ENCODE data around the gene DPAGT1.

DPAGT1 gene

DNA sequence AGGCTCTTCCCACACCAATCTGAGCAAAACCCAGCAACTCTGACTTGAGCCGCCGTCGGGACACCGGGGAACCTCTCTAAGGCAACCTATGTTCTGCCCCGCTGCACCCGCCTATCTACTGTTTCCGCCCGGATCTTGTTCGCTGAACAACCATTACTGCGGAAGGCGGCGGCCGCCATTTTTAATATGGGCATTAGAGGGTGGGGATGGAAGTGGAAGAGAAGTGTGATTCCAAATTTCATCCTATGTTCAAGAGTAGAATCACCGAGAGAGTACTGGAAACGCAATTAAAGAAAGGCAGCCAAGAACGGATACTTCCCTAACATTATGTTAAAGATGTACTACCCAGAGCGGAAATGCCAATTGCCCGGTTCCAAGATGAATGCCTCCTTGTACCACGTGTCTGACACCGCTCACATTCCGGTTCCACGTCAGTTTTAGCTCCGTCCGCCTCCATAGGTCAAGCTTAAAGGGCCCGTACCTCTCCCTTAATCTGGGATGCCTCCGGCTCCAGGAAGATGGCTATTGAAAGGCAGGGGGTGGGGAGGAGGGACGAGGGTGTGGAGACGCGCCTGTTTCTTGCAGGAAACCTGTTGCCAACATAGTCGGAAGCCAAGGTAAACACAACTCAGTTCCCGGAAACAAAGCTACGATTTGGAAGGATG is at the start of gene DPAGT1:
DPAGT1 (minus strand) TSS at position 95 of the 665 bp plus-strand sequence. CDS start 198 bp downstream, outside the sequence.
- peak; percentile 97 for DNase-seq (ENCODE audit: low read depth, low spot score)
- H3K4me1 ChIP-seq (ENCODE audit: insufficient read depth, insufficient read length), result peaks cover 10% of the 10 kb centered on the region
- TF ChIP-seq ZNF274 (IDR thresholded peaks at IDR 0.05; ENCODE audit: low read depth, low read length) (no peak), YY1 (IDR thresholded peaks at IDR 0.05; ENCODE audit: insufficient read depth, insufficient read length) (peak; percentile 99)
- no peaks in the 10 kb centered on the region for H3K27me3 ChIP-seq (ENCODE audit: insufficient read depth, insufficient read length)
- H3K9me3 ChIP-seq (ENCODE audit: insufficient read depth, low read length), result no peaks in the 10 kb centered on the region
- peak within 1 kb of the TSS; percentile 78 for H3K4me3 ChIP-seq (ENCODE audit: insufficient read length, low read depth)
- peak within 1 kb of the TSS; percentile 92 for H3K9ac ChIP-seq (ENCODE audit: insufficient read length, low read depth)
- H3K36me3 ChIP-seq (ENCODE audit: insufficient read depth, insufficient read length, low read length), result peaks cover 23% of the 10 kb centered on the region

DNA sequence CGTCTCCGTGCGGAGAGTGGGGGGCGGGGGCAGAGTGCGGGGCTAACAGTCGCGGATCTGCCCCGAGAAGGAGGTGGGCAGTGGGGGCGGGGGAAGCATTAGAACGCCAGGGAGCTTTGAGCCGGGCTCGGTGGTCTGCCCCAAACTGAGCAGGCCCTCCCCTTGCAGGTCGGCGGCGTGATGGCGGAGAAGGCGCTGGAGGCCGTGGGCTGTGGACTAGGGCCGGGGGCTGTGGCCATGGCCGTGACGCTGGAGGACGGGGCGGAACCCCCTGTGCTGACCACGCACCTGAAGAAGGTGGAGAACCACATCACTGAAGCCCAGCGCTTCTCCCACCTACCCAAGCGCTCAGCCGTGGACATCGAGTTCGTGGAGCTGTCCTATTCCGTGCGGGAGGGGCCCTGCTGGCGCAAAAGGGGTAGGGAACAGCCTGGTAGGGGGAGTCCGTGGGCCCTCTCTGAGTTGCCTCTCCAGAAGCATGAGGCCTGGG is 48.2 kb upstream of the DPAGT1 start:
- DNase-seq (ENCODE audit: low read depth, low spot score), result no peak
- peak overlapping the region; percentile 58 for H3K4me3 ChIP-seq (ENCODE audit: insufficient read length, low read depth)
- TF ChIP-seq ZNF274 (IDR thresholded peaks at IDR 0.05; ENCODE audit: low read depth, low read length) (no peak), YY1 (IDR thresholded peaks at IDR 0.05; ENCODE audit: insufficient read depth, insufficient read length) (no peak), SUZ12 (IDR thresholded peaks at IDR 0.05; ENCODE audit: extremely low read depth, insufficient read depth, insufficient read length) (no peak)

DNA sequence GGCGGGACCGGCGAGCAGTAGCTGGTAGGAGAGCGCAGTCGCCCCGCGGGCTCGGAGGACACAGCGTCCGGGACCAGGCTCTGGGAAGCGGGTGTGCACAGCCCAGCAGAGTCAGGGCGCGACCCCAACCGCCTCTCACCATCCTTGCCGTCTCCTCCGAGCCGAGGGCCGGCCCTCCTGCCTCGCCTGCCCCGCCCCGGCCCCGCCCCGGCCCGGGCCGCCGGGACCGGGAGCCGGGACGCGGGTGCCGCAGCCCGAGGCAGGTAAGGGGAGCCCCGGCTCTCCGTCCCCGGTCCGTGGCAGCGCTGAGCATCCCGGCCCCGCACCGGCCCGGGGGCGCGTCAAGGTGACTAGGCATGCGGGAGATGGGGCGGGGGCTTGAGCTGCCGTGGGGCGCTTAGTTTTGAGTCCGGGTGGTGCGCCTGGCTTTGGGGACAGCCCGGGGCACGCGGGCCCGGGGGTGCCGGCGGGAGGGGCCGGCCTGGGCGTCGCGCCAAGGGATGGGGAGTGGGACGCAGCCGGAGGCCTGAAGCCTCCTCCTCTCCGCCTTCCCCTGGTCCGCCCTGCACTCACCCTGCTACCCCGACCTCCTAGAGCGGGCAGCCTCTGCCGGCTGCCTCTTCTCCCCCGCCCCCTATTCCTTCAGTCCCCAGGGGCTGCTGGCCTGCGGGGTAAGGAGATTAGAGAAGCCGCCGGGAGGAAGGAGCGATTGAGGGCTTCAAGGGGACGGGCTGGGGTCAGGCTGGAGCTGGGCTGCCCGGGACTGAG is 47.5 kb upstream of the DPAGT1 start, which contains the start of gene ABCG4:
ABCG4 (plus strand) TSS at position 35 of the 768 bp plus-strand sequence. CDS start 914 bp downstream, outside the sequence.
- TF ChIP-seq ZNF274 (IDR thresholded peaks at IDR 0.05; ENCODE audit: low read depth, low read length) (no peak), YY1 (IDR thresholded peaks at IDR 0.05; ENCODE audit: insufficient read depth, insufficient read length) (no peak), SUZ12 (IDR thresholded peaks at IDR 0.05; ENCODE audit: extremely low read depth, insufficient read depth, insufficient read length) (no peak)
- no peaks in the 10 kb centered on the region for H3K9me3 ChIP-seq (ENCODE audit: insufficient read depth, low read length)
- H3K4me1 ChIP-seq (ENCODE audit: insufficient read depth, insufficient read length), result peaks cover 8% of the 10 kb centered on the region
- H3K9ac ChIP-seq (ENCODE audit: insufficient read length, low read depth), result peak within 1 kb of the TSS; percentile 73
- DNase-seq (ENCODE audit: low read depth, low spot score), result no peak
- peaks cover 46% of the 10 kb centered on the region for H3K27me3 ChIP-seq (ENCODE audit: insufficient read depth, insufficient read length)
- H3K4me3 ChIP-seq (ENCODE audit: insufficient read length, low read depth), result peak within 1 kb of the TSS; percentile 58
- H3K36me3 ChIP-seq (ENCODE audit: insufficient read depth, insufficient read length, low read length), result no peaks in the 10 kb centered on the region

More for the DNA sequence above, 48.2 kb upstream of the DPAGT1 start:
- peaks cover 8% of the 10 kb centered on the region for H3K4me1 ChIP-seq (ENCODE audit: insufficient read depth, insufficient read length)
- no peaks in the 10 kb centered on the region for H3K9me3 ChIP-seq (ENCODE audit: insufficient read depth, low read length)
- H3K27me3 ChIP-seq (ENCODE audit: insufficient read depth, insufficient read length), result peaks cover 46% of the 10 kb centered on the region
- H3K36me3 ChIP-seq (ENCODE audit: insufficient read depth, insufficient read length, low read length), result no peaks in the 10 kb centered on the region
- H3K9ac ChIP-seq (ENCODE audit: insufficient read length, low read depth), result peak overlapping the region; percentile 73

DNA sequence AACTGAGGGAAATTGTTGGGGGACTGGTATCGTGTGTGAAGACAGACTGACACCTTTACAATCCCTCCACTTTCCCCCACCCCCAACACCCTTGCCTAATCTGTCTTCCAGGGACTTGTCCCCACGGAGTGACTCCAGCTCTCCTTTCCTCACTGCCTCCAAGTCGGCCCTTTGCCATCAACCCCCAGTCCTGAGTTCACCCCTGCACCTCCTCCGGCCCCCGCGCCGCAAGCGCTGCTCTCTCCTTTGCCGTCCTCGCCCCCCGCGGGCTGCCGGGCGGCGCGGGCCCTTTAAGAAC is 47.0 kb upstream of the DPAGT1 start:
- no peaks in the 10 kb centered on the region for H3K9me3 ChIP-seq (ENCODE audit: insufficient read depth, low read length)
- no peak for TF ChIP-seq SUZ12 (IDR thresholded peaks at IDR 0.05; ENCODE audit: extremely low read depth, insufficient read depth, insufficient read length)
- TF ChIP-seq ZNF274 (IDR thresholded peaks at IDR 0.05; ENCODE audit: low read depth, low read length), result no peak
- TF ChIP-seq YY1 (IDR thresholded peaks at IDR 0.05; ENCODE audit: insufficient read depth, insufficient read length), result no peak
- H3K4me3 ChIP-seq (ENCODE audit: insufficient read length, low read depth), result peak overlapping the region; percentile 58
- no peaks in the 10 kb centered on the region for H3K36me3 ChIP-seq (ENCODE audit: insufficient read depth, insufficient read length, low read length)
- DNase-seq (ENCODE audit: low read depth, low spot score), result no peak
- peaks cover 8% of the 10 kb centered on the region for H3K4me1 ChIP-seq (ENCODE audit: insufficient read depth, insufficient read length)
- H3K27me3 ChIP-seq (ENCODE audit: insufficient read depth, insufficient read length), result peaks cover 46% of the 10 kb centered on the region
- H3K9ac ChIP-seq (ENCODE audit: insufficient read length, low read depth), result peak overlapping the region; percentile 73

DNA sequence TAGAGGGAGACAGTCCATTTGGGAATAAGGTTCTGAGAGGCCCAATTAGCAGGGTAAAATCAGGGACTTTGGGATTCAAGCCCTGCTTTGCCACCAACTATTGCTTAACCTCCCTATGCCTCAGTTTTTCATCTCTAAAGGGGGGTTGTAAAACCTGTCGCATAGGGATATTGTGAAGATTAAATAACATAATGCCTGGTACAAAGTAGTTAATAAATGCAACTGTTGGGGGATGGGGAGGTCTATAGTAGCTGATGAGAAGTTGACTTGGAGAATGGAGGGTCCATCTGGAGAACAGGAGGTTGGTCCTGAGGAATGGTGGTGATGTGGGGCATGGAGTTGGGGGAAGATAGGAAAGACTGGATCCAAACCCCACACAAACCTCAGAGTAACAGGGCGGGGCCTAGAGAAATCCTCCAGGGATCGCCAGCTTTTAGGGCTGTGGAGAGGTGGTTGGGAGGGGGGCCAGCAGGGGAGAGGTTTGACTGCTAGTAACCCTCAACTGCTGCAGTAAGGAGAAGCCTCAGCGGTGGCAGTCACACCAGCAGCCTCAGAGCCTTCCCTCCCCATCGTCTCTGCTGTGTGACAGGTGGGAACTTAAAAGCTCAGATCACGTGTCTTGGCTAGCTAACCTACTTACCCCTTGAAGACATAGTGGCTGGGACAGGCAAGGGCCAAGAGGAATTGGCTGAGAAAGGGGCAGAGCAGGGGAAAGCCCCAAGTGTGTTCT is 46.1 kb upstream of the DPAGT1 start:
- no peak for TF ChIP-seq YY1 (IDR thresholded peaks at IDR 0.05; ENCODE audit: insufficient read depth, insufficient read length)
- TF ChIP-seq SUZ12 (IDR thresholded peaks at IDR 0.05; ENCODE audit: extremely low read depth, insufficient read depth, insufficient read length), result no peak
- TF ChIP-seq ZNF274 (IDR thresholded peaks at IDR 0.05; ENCODE audit: low read depth, low read length), result no peak
- Histone ChIP-seq H3K27me3 (ENCODE audit: insufficient read depth, insufficient read length) (peaks cover 46% of the 10 kb centered on the region), H3K4me1 (ENCODE audit: insufficient read depth, insufficient read length) (peaks cover 8% of the 10 kb centered on the region), H3K9ac (ENCODE audit: insufficient read length, low read depth) (no peak overlapping the region), H3K4me3 (ENCODE audit: insufficient read length, low read depth) (no peak overlapping the region), H3K9me3 (ENCODE audit: insufficient read depth, low read length) (no peaks in the 10 kb centered on the region), H3K36me3 (ENCODE audit: insufficient read depth, insufficient read length, low read length) (no peaks in the 10 kb centered on the region)
- DNase-seq (ENCODE audit: low read depth, low spot score), result no peak

DNA sequence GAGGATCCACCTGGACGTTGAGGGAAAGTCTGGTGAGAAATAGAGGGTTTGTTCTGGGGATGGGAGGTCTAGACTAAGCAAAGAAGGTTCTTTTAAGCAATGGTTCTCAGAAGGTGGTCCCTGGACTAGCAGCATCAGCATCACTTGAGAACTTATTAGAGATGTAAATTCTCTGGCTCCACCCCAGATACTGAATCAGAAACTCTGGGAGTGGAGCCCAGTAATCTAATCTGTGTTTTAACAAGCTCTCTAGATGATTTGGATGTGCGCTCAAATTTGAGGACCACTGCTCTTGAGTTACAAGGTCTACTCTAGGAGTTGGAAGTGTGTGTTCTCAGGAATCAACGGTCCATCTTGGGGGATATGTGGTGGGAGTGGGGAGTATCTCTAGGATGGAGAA is 43.9 kb upstream of the DPAGT1 start:
- DNase-seq (ENCODE audit: low read depth, low spot score), result no peak
- H3K9ac ChIP-seq (ENCODE audit: insufficient read length, low read depth), result no peak overlapping the region
- no peaks in the 10 kb centered on the region for H3K9me3 ChIP-seq (ENCODE audit: insufficient read depth, low read length)
- no peak for TF ChIP-seq SUZ12 (IDR thresholded peaks at IDR 0.05; ENCODE audit: extremely low read depth, insufficient read depth, insufficient read length)
- no peak for TF ChIP-seq YY1 (IDR thresholded peaks at IDR 0.05; ENCODE audit: insufficient read depth, insufficient read length)
- no peak for TF ChIP-seq ZNF274 (IDR thresholded peaks at IDR 0.05; ENCODE audit: low read depth, low read length)
- H3K27me3 ChIP-seq (ENCODE audit: insufficient read depth, insufficient read length), result peaks cover 29% of the 10 kb centered on the region
- peaks cover 8% of the 10 kb centered on the region for H3K4me1 ChIP-seq (ENCODE audit: insufficient read depth, insufficient read length)
- no peak overlapping the region for H3K4me3 ChIP-seq (ENCODE audit: insufficient read length, low read depth)
- no peaks in the 10 kb centered on the region for H3K36me3 ChIP-seq (ENCODE audit: insufficient read depth, insufficient read length, low read length)

Measured in NT2/D1 (cell line).